ENCODE measurements around the gene BRWD1.
"Not testable (repeated sequence)": the region's sequence is repeated elsewhere in the genome, so short reads cannot be mapped to it uniquely, and the experiment has no call there.

BRWD1 gene

DNA sequence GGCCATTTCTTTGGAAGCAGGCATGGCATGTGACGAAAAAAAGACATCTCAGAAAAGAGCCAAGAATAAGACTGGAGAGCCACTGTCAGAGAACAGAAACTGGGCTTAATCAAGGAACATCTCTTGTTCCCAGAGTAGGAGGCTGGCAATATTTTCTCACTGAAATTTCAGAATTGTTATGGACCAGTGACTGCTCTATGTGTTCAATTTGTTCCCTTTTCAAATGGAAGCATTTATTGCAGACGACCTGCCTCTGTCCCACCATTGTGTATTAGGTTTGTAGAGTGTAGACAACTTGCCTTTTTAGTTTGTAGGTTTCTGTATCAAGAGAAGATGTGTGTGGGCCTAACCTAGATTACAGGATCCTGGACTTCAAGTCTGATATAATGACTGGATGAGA, 148.9 kb downstream of the BRWD1 start:
- DNase-seq: no peak

DNA sequence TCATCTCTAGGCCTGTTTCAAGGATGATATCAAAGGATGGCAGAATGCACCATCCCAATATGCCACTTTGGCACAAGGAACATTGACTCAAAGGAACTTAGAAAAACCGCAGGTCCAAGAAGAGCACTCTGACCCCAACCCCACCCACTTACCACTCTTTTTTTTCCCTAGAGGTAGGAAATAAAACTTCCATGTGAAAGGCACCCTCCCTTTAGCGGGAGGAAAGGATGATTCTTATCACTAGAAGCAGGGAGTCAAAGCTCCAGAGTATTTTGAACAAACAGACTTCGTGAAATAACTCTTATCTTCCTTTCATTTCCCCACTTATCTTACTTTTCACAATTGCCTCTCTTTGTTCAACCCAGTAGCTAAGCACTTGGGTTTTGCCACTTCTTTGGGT, 152.4 kb downstream of the BRWD1 start:
- no peak for DNase-seq

DNA sequence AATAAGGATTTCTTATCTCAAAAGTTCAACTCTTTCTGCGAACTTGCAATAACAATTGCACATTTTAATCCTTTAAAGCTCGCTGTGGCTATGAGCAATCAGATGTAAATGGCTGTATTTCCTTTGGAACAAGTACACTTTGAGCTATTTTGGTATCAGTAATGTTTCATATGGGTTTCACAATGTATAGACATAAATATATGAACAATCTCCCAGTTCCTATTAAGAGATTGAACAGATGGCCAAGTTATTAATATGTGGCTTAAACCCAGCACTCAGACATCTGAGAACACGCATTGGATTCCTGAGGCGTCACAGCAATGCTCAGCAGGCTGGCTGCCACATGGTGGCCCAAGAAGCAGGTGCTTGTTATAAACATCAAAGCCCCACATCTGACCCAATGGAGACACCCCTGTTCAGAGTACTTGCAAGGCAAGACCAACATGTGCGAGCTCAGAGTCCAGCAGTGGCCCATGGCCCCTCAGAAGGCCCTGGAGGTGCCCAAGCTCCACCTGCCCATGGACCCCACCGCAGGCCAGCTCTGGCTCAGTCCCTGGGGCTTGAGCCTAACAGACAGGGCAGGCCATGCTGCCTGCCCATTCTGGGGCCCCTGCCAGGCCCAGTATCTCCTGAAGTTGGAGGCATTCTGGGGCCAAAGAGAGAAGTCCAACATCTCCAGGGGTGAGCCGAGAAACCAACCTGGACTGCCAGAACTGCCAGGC, 153.9 kb downstream of the BRWD1 start:
- DNase-seq: no peak

DNA sequence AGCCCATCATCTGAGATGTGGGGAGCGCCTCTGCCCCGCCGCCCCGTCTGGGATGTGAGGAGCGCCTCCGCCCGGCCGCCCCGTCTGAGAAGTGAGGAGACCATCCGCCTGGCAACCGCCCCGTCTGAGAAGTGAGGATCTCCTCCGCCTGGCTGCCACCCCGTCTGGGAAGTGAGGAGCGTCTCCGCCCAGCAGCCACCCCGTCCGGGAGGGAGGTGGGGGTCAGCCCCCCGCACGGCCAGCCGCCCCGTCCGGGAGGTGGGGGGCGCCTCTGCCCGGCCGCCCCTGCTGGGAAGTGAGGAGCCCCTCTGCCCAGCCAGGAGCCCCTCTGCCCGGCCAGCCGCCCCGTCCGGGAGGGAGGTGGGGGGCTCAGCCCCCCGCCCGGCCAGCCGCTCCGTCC, 156.2 kb downstream of the BRWD1 start:
- not testable (repeated sequence) for DNase-seq

DNA sequence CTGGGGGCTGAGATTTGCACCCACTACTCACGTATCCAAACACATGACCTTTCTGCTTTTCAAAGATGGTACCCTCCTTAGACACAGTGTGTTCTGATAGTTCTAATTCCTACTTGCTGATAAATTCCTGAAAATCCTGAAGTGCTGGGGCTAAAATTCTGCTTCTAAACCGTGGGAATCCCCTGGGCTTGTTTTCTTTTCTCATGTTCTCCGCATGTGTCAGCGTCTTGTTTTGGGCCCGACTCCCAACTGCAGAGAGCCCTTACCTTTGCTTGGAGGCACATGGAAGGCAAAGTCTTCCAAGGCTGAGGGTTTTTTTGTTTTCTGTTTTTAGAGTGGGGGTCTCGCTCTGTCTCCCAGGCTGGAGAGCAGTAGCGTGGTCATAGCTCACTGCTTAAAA, 157.4 kb downstream of the BRWD1 start:
- no peak for DNase-seq

DNA sequence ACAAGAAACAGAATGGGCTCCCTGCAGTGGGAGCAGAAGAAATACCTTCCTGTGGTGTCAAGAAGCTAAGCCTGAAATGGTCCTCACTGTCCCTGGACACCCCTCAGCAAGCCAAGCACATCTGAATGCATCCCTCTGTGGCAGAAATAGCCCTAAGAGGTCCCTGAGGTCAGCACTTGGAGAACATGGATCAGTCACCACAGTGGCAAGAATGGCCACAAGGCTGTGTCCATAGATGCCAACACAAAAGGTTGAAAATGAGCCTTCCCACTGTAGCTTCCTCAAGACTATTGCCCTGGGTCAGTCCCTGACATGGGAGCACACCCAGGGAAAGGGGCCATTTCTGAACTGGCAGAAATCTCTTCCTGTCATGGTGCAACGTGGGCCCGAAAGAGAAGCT, 157.9 kb downstream of the BRWD1 start:
- DNase-seq: no peak

DNA sequence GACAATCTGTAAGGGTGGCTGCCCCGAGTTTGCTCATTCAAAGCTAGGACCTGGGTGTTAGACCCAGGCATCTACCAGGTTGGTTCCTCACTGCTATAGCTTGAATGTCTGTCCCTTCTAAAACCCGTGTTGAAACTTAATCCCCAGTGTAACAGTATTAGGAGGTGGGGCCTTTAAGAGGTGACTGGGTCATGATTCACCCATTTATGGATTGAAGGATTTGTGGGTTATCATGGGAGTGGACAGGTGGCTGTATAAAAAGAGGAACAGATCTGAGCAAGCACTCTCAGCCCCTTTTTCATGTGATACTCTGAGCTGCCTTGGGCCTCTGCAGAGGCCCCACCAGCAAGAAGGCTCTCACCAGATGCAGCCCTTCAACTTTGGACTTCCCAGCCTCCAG, 159.6 kb downstream of the BRWD1 start:
- DNase-seq: no peak

DNA sequence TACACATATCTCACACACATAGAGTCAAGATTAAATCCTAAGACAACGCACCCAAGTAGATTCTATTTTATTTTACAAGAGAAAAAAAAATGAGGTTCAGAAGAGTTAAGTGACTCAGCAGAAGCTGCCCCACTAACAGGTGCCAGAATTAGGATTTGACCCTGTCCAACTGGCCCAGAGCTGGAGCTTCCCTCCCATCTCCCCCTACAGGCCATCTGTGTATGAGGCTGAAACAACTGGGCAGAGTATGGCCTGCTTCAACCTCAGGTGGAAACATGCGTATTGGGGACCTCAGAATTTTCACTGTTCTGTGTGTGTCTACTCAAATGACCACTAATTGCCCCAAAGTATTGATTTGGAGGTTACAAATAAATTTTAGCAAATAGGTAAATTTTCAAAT, 160.1 kb downstream of the BRWD1 start:
- no peak for DNase-seq

DNA sequence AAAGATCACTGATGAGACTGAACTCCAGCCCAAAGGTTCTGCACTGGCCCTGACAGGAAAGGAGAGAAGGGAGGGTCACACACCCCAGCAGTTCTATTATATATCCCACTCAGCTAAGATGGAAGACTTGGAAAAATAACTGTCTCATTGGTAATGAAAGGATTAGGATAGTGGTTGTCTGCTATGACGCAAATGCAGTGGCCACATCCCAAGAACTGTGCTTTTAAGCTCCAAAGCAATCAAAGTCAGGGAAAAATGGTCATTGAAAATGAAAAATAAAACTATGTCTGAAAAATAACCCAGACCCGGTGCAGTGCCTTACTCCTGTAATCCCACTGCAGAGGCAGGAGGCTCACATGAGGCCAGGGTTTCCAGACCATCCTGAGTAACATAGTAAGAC, 161.2 kb downstream of the BRWD1 start:
- DNase-seq: no peak

DNA sequence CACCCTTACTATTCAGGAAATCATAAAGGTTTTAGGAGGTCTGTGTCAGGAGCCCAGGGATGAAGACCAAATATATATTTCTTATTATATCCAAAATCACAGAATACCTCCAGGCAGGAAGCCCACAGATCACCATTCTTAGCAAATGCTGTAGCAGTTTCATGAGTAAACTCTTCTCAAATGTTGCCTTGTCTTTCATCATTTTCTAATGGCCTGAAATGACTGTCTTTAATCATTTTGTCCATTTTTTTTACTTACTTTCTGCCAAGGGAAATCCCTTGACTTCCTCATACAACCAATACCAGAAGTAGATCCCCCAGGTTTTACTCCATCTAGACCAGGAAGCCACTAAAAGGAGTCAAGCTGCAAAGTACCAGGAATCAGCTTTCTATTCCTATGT, 162.6 kb downstream of the BRWD1 start:
- no peak for DNase-seq

DNA sequence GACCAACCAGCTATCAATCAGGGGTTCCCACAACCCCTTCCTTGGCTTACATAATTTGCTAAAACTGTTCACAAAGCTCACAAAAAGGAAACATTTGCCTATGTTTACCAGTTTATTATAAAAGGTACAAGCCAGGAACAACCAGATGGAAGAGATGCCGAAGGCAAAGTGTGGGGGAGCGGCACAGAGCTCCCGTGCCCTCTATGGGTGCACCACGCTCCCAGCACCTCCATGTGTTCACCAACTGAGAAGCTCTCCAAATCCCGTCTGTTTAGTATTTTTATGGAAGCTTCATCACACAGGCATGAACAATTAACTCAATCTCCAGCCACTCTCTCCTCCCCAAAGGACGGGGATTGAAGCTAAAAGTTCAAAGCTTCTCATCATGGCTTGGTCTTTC, 163.1 kb downstream of the BRWD1 start:
- DNase-seq: no peak

DNA sequence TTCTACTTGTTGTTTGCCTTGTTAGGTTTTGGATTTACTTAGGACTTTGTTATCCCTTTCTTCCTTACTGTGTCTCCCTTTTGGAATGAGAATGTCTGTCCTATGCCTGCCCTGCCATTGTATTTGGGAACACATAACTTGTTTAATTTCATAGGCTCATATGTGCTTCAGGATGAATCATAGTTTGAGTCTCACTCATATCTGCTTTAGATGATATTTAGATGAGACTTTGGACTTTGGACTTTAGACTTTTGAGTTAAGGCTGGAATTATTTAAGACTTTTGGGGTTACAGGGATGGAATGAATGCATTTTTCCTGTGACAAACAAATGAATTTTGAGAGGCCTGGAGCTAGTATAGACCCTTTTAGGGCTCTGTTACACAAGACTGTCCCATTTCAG, 163.6 kb downstream of the BRWD1 start:
- DNase-seq: no peak

DNA sequence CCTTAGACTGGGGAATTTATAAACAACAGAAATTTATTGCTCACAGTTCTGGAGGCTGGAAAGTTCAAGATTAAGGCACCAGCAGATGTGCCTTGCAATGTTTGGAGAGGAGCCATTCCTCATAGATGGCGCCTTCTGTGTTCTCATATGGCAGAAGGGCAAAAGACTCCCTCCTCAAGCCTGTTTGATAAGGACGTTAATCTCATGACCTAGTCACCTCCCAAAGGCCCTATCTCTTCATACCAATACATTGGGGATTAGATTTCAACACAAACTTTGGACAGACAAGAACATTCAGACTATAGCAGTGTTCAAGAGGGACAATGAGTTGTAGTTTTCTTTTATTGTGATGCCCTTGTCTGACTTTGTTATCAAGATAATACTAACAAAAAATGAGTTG, 164.5 kb downstream of the BRWD1 start:
- DNase-seq: no peak

DNA sequence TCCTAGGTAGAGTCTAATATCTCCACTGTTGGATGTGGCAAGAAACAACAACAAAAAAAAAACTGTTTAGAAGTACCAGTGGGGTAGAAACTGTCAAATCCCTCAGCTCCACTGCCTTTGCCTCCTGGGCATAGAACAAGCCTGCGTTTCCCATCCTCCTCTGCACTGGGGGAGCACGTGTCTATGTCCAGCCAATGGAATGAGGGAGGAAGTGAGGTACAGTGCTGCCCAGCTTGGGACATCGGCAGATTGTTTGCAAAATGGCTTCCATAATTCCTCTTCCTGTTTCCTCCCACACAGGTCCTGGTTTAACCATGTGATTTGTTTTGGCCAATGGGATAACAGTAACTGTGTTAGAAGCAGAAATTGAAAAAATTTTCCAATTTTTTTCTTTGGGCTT, 169.2 kb downstream of the BRWD1 start:
- DNase-seq: no peak

DNA sequence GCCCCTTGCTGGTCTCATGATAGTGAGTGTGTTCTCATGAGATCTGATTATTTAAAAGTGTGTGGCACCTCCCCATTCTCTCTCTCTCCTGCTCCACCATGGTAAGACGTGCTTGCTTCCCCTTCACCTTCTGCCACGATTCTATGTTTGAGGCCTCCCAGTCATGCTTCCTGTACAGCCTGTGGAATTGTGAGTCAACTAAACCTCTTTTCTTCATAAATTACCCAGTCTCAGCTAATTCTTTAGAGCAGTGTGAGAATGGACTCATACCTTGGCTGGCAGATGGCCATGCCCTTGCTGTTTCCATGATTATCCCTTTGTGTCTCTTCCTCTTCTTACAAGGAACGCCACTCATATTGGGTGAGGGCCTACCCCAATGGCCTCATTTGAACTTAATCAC, 170.5 kb downstream of the BRWD1 start:
- DNase-seq: no peak

DNA sequence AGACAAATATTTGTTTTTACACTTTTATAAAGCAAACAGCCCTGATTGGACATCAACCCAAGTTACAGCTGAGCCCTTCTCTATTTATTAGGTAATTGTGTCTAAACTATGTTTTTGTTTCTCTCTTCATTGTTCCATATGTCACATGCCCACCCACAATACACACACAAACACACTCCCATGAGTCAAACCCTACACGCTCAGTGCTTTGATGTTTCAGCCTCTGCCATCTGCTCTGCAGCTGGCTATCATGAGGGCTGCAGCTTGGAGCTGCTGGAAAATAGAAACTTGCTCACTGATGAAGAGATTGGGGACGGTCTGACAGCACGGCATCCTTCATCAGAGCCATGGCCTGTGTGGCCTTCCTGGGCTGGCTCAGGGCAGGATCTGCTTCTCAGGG, 171.9 kb downstream of the BRWD1 start:
- DNase-seq: no peak

DNA sequence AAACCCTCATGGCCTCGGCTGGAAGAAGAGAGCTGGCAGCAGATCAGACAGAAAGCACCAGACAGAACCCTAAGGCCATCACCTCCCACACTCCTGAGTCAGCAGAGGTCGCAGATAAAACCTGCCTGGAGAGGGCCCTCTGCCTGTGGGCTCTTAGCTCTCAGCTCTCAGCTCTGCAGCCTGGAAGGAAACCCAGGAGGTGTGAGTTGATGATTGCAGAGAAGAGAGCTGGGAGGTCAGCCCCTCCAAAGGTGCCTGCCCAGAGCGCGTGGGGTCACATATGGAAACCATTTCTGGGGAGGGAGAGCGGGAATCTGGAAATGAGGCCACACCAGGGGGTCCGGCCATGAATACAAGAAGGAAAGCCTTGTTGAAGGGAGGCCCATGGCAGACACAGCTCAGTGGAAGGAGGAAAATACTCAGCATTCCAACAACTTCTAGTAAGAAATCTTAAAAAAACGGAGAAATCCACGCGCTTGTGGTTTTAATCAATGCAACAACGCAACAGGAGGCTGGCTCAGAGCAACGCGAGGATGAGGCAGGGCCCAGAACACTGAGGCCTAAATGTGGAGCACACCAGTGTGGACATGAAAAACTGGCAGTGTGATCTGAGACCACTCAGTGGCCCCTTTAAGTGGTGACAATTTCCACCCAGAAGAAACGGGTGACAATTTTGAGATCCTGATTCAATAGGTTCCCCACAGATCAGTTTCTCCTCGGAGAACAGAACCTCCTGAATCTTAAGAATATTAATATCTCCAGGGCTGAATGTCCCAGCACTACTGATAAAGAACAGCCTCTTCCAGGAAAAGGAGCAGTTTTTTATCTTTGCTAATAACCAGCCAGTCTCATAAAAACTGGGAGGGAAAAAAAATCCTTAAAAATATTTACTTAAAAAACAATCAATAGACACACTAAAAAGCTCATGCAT, 175.9 kb downstream of the BRWD1 start:
- no peak for DNase-seq

DNA sequence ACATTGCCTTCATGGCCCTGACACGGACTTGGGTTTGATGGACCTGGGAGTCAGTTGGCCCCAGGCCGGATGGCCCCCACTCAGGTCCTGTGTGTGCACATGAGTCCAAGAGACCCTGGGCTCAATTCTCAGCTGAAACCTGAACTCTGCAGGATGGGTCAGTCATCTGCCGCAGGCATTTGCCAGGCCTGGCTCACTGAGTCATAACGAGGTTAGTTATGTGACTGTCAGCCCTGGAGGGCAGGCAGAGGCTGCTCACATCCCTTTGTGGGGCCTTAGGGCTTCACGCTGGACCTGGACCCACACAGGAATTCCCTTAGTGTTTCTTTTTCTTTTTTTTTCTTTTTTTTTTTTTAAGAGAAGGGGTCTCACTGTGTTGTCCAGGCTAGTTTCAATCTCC, 176.7 kb downstream of the BRWD1 start:
- no peak for DNase-seq

DNA sequence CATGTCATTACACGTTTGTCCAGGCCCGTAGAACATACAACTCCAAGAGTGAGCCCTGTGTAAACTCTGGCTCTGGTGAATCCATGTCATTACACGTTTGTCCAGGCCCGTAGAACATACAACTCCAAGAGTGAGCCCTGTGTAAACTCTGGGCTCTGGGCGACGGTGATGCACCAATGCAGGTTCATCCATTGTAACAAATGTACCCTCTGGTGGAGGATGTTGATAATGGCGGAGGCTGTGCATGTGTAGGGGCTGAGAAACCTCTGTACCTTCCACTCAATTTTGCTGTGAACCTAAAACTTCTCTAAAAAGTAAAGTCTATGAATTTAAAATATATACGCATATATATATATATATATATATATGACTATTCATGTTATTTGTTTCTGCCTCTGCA, 177.3 kb downstream of the BRWD1 start:
- not testable (repeated sequence) for DNase-seq

DNA sequence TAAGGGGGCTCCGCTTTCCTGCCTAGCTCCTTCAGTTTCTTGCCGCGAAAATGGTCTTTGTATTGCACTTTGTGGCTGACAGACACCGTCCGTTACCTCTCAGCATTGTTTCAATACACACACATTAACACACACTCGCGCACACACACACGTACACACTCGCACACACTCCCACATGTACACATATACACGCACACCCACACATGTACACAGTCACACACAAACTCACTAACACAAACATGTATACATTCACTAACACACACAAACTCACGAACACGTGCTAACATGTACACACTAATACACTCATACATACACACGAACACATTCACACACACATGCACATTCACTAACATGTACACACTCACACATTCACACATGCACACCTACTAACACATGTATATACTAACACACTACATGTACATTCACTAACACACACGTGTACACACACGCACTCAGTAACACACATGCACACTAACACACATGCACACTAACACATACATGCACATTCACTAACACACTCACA, 179.1 kb downstream of the BRWD1 start:
- no peak for DNase-seq
